GM21381 (cell line): ENCODE measurements around the gene MEAK7.
"Not testable (repeated sequence)": the region's sequence is repeated elsewhere in the genome, so short reads cannot be mapped to it uniquely, and the experiment has no call there.

Source experiments
- ATAC-seq: cut with Tn5 transposase; IDR thresholded peaks from one replicate; pipeline ENCODE4 v1.9.1; 2021; ENCODE audit warnings: mild to moderate bottlenecking, moderate library complexity; ENCODE audit not compliant: unreplicated experiment

MEAK7 gene

GRCh38 chr16:84534815-84535214, 30.4 kb upstream of the MEAK7 start:
- ATAC-seq: no peak

DNA sequence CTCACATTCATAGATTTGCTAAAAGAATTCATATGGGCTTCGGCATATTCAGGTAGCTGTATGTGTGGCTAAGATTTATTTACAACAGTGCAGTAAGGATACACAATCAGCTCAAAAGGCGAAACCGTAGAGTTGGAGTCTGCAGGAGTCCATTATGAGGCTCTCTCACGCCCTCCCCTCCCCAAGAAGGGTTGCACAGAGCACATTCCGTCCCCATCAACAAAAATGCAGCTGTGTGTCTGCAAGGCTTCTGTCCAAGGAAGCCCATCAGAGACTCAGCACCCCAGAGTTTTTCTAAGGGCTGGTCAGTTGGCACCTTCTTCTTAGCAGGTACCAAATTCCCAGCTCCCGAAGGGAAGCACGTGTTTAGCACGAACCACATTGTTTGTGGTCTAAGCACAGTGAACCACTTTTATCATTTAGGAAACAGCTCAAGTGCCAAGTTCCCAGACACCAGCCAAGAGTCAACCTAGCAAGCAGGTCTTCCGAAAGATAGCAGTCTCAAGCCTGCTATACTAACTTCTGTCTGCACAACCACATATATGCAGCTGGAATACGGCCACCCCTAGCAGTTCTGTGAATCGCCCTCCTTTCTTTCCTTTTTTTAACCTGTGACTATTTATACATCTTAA, 28.5 kb upstream of the MEAK7 start:
- ATAC-seq: no peak

DNA sequence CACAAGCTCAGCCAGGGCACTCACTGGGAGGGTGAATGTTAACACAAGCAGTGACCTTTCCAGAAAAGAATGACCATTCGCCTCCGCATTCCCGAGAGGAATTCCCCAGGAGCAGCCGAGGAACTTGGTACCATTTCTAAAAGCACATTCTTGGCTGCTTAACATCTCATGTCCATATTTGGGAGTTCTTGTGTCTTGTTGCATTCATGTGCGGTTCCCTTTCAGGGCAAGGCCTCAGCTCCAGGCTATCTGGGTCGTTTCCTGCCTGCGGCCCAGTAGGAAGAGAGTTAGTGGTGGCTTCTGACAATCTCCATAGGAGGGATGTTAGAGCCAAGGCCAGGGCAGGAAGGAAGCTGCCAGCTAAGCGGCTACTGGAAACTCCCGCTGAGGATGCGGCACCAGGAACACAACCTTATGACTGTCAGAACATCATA, 27.8 kb upstream of the MEAK7 start:
- ATAC-seq: no peak

GRCh38 chr16:84531671-84532111, 27.2 kb upstream of the MEAK7 start:
- no peak for ATAC-seq

- ATAC-seq: no peak
Observed at GRCh38 chr16:84530590-84530989, 26.1 kb upstream of the MEAK7 start.

DNA sequence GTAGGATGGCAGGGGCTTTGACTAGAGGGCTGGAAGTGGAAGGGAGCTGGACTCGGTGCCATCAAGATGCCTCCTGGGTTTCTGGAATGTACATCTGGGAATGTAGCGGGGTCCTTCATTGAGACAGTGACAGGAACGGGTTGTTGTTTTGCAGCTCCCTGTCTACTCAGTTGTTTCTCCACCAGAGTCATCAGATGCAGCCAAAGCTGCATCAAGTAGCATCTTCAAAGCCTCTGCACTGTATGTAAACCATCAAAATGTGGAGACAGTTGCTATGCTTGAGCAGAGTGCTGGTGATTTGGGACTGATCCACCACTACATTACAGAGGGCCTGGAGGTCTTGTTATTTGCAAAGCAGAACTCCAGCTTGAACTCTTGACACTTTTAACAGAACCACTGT, 25.1 kb upstream of the MEAK7 start:
- no peak for ATAC-seq

GRCh38 chr16:84528322-84528721, 23.9 kb upstream of the MEAK7 start:
- no peak for ATAC-seq

DNA sequence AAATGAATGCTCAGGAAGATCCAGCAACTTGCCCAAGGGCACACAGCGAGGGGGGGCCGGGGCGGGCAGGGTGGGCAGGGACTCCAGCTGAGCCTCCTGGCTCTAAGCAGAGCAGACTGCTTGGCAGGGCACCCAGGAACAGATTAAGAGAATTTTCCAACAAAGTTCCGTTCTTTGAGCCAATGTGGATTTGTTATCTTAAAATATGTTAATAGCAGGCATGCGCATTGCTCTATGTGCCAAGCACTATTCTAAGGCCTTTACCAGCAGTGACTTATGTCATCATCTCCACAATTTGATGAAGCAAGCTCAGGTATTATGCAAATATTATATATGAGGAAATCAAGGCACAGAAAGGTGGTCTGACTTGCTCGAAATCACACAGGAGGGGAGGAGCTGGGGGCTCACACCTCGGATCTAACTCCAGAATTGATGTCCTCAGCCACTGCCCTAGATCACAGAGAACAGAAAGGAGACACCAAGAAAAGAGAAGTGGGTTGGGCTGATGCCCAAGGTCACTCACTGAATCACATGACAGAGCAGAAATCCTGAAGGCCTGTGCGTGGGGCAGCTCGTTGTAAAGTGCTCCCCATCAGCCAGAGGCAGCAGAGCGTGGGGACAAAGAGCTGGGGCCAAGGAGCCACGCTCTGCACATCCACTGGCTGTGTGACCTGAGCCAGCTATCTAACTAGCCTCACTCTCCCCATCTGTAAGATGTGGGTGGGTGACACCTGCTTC, 23.2 kb upstream of the MEAK7 start:
- no peak for ATAC-seq

DNA sequence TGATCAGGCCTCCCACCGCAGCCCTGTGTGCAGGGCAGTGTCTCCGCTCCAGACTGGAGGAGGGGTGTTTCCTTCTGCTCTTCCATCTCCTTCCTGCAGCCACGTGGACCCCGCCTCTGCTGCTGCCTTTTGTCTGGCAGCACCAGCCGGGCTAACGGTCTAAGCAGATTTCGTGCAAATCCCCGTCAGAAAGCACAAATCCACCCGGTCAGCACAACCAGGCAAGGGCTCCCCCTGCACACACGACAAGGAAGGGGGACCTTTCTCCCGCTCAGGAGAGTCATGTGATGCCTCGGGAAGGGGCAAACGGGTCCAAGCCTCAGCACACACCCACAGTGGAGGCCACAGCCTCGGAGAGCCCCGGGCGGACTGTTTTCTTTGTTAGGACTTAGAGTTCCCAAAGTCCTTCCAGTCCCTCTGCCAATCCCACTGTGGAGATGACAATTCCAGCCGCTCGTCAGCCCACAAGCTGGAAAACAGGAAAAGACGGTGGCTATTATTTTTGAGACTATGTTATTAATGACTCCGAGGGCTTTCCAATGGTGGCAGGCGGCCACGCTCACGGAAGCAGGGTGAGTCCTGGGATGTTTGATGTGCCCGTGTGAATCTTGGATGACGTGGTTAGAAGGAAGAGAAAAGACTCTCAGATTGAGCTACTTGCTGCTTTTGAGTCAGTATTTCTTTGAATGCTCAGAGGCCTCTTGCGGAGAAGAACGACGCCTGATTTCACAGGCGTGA, 22.5 kb upstream of the MEAK7 start:
- ATAC-seq: no peak

DNA sequence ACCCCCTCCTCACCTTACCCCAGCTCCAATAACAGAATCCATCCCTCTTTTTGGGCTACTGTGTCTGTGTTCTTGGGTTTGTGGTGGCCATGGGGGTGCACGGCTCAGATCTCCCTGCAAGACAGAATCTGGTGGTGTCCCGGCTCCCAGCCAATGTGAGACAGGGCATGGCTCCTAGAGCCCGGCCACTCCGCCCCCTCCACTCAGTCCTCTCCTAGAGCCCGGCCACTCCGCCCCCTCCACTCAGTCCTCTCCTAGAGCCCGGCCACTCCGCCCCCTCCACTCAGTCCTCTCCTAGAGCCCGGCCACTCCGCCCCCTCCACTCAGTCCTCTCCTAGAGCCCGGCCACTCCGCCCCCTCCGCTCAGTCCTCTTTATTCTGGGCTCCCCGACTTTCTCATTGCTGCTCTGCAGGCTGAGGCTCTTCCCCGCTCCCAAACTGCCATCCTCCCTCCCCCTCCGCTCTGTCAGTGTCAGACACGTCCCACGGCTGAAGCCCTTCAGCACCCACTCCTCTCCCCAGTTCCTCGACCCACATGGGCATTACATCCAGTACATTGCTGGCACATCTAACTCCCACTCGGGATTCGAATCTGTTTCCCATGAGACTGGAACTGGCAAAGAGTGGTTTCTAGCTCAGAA, 20.6 kb upstream of the MEAK7 start:
- not testable (repeated sequence) for ATAC-seq

DNA sequence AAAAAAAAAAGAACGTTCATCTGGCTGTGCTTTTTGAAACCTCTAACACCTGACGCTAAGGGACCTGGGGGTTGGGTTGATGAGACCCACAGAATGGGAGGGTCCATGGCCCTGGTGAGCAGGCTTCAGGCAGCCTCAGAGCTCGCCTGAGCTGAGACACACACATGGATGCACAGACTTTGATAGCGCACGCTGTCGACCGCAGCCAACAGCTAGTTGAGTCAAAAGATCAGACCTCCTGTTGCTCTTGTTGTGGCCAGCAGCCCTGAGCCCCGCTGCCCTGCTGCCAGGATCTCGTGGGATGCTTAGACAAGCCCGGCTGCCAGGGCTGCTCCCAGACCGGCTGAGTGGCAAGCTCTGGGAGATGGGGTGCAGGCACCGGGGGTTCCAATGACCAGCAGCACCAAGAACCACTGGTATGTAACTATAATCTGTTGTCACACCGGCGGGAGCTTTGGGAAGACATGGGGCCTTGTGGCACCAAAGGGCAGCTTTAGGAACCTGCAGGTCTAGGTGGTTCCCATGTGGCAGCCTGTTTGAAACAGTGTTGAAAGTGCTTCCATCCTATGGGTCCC, 20.0 kb upstream of the MEAK7 start:
- no peak for ATAC-seq

- ATAC-seq: no peak
Observed at GRCh38 chr16:84521497-84521770, 17.0 kb upstream of the MEAK7 start.

- ATAC-seq: no peak
Observed at GRCh38 chr16:84520725-84521496, 16.5 kb upstream of the MEAK7 start.

GRCh38 chr16:84519855-84520254, 15.4 kb upstream of the MEAK7 start:
- ATAC-seq: no peak

DNA sequence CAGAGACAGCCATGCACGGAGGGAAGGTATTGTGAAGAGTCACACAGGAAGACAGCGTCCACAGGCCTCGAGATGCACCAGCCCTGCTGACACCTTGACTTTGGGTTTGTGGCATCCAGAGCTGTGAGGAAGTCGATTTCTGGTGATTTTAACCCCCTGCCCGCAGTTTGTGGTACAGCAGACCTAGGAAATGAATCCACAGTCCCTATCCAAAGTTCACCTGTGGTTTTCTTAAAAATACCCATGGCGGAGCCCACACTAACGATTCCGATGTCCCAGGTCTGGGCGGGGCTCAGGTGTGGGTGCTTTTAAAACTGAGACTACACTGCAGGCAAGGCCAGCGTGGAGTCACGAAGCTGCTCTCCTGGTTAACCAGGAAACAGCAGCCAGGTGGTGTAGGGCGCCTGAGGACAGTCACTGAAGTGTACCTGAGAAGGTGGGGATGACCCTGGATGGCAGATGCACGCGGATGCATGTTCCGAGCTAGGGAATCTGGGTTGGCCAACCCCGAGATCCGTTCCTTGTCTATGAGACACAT, 14.4 kb upstream of the MEAK7 start:
- ATAC-seq: no peak

DNA sequence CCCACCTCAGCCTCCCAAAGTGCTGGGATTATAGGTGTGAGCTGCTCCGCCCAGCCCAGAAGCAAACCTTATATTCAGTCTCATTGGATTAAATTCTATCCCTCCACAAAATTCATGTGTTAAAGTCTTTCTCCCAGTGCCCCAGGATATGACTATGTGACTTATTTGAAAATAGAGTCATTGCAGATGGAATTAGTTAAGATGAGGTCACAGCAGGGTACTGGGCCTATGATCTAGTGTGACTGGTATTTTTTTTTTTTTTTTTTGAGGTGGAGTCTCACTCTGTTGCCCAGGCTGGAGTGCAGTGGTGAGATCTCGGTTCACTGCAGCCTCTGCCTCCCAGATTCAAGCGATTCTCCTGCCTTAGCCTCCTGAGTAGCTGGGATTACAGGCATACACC, 13.8 kb upstream of the MEAK7 start:
- ATAC-seq: not testable (repeated sequence)

DNA sequence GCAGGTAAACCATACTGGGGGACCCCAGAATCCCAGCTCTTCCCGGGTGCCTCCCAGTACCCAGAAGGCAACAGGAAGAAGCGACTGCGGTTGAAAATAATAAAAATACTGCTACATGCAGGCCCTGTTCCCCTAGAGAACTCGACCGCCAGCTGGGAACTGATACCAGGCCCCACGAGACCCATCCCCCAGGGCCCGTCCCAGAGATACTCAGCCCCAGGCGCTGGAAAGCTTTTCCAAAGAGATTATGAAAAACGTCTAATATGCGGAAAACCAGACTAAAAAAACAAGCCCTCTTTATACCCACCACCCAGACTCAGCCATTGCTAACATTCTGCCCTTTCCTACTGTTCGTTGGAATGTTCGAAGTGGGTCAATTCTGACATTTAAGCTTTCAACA, 12.9 kb upstream of the MEAK7 start:
- no peak for ATAC-seq

DNA sequence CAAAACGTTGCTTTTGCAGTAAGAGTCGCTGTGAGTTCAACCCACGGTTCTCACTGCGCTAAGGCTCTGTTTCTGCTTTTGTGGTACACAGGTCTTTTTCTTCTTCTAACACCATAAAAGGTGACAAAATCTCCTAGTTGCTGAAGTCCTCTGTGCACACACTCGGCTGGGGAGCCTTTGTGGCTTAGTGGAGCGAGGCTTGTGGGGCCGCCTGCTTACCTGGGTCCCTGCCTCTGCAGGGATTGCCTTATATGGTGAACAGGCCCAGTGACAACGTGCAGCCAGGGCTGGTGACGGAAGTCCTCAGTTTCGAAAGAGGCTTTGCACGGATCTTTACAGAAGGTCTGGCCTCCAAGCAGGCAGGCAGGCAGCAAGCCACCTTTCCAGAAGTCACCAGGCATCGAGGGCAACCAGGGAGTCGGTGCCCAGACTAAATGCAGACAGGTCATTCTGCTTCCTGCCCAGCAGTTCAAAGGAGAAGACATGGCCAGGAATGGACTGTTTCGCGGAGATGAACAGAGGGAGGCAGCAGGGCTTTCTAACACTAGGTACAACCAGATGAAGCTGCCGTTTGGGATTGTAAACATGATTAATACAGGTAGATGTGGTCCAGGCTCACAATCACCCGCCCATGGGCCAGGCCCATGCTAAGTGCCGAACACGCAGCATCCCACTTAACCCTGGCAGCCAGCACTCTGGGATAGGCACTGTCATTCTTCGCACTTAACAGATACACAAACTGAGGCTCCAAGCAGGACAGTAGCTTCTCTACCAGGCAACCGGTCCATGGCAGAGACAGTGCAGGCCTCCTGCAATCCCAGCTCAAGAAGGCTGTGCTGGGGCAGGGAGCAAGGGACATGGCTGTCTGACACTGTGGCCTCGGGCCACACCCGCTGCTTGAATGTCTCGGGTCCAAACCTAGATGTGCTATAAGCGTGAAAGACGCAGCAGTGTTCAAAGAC, 10.7 kb upstream of the MEAK7 start:
- ATAC-seq: peak; percentile 95

DNA sequence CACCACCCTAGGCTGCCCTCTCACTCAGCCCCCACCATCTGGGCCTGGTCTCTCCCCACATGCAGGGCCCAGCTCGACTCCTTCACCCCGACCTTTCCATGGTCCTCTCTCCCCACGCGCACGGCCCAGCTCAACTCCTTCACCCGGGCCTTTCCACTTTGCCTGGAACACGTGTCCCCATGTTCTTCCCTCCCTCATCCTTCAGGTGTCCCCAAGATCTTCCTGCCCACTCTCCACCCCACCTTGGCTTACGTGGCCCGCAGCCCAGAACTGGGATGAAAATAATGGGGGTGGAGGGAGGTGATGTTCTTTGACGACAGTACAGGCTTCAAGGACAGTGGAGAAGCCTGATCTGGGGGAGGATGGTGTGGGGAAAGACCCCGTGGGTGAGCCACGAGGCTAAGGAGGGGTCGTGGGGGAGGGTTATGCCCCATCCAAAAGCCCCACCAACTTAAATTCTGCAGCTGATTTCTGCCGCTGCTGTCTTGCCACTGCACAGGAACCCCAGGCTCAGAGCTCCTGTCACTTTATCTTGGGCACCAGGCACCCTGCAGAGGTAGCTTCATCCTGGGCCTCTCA, 9.9 kb upstream of the MEAK7 start:
- ATAC-seq: no peak
